ENCODE data around the gene LCMT1.
"Not testable (repeated sequence)": the region's sequence is repeated elsewhere in the genome, so short reads cannot be mapped to it uniquely, and the experiment has no call there.

DNA sequence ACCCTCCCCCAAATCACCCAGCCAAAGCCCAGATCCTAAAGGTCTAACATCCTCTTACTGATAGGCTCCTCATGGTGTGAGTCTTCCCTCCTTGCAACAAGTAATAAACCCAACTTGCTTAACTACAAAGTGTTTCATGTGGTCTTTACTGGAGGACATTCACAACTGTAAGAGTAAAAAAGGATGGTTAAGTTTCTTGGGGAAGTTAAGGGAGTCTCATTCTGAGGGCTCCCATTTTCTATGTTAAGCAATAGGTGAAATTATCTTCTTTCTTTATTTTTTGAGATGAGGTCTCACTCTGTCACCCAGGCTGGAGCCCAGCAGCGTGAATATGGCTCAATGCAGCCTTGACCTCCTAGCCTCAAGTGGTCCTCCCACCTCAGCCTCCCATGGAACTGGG lies 47.3 kb upstream of the LCMT1 start:
- TF ChIP-seq POLR2A (IDR thresholded peaks at IDR 0.05) = not testable (repeated sequence)
- TF ChIP-seq, protein P1, sequence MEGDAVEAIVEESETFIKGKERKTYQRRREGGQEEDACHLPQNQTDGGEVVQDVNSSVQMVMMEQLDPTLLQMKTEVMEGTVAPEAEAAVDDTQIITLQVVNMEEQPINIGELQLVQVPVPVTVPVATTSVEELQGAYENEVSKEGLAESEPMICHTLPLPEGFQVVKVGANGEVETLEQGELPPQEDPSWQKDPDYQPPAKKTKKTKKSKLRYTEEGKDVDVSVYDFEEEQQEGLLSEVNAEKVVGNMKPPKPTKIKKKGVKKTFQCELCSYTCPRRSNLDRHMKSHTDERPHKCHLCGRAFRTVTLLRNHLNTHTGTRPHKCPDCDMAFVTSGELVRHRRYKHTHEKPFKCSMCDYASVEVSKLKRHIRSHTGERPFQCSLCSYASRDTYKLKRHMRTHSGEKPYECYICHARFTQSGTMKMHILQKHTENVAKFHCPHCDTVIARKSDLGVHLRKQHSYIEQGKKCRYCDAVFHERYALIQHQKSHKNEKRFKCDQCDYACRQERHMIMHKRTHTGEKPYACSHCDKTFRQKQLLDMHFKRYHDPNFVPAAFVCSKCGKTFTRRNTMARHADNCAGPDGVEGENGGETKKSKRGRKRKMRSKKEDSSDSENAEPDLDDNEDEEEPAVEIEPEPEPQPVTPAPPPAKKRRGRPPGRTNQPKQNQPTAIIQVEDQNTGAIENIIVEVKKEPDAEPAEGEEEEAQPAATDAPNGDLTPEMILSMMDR (IDR thresholded peaks at IDR 0.05) = not testable (repeated sequence)

Data from breast epithelium (tissue), 3 donors.